ENCODE measurements around the gene INSYN1.

Gene INSYN1

DNA sequence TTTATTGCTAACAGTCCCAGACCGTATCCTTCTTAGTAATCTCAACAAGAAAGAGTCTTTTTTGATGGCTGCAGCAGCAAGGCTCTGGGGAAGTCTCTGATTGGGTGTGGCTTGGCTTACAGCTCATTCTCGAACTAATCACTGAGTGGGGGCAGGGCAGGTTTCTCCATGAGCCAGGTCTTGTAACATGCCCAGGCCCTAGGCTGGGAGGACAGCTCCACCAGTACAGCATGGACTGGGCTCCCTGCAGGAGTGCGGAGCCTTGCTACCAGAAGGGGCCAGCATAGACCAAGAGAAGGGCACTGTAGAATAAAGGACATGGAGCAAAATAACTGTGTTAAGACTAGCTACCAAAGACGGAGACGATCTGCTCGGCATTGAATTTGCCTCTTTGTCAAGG, 61.8 kb downstream of the INSYN1 start:
- no peak for DNase-seq (ENCODE audit: low read depth in 1 of 2, low spot score in 1 of 2)

DNA sequence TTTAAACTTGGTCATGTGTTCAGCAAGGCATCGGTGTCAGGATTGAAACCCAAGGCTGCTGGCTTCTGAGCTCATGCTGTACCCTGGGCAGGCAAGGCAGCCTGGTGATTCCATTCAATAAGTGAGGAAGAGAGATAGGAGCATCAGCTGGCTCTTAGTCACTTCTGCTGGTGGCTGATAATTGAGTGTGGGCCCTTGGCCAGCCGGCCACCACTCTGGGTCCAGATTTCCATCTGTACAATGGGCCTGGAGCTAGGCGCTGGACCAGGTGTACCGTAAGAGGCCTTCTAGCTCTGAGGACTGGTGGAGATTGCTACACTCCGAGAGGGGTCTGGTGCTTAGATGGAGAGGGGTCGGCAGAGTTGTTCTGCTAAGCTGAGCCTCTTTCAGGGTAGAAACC, 64.7 kb downstream of the INSYN1 start:
- DNase-seq (ENCODE audit: low read depth in 1 of 2, low spot score in 1 of 2): no peak

DNA sequence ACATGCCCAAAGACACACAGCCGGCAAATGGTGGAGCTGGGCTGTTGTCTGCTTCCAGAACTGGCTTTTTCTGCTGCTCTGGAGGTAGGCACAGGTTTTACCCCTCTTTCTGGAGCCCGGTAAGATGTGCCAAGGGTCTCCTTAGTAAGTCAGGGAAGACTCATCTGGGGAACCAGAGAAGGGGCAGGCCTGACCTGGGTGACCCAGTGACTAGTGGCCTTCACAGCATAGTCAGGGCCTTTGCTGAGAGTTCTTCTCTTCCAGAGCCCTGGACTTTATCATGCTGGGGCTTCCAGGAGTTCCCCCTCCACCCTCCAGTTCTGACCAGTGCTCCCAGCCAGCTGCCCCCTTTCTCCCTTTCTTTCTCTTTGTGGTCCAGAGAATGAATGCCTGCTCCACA, 65.8 kb downstream of the INSYN1 start:
- no peak for DNase-seq (ENCODE audit: low read depth in 1 of 2, low spot score in 1 of 2)

DNA sequence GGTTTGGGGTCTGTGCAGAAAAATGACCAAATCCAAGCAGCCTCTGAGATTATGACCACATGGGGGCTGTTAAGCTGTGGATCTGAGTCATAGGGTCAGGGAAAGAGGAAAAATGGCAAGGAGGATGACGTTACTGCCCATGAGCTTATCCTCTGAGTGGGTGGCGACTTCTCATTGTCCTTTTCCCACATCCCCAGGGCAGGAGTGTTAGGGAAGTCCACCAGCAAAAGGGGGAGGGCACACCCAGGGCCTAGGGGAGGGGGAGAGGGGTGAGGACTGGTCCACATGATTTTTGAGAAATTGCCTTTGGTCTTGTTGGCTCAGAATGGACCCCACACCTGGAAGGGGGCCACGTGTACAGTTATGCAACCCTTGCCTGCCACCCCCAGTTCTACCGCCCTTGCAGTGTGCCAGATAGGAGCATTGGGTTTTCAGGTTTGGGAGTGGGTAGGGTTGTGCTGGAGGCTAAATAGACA, 66.3 kb downstream of the INSYN1 start:
- DNase-seq (ENCODE audit: low read depth in 1 of 2, low spot score in 1 of 2): no peak

DNA sequence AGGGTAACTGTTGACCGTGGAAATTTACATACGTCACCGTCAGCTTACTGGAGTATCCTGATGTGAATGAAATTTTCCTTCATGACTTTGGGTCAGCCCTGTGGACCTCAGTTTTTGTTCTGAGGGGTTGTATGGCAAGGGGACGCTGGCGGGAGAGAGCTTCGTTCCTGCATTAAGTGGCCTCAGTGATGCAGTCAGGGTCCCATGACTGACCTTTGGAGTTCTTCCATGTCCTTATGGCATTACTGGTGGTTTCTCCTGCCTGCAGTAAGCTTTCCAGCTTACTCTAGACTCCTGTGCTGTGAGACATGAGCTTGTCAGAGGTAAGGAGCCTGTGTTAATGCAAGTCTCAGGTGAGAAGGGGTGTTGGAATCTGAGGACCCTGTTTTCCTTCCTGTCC, 67.2 kb downstream of the INSYN1 start:
- no peak for DNase-seq (ENCODE audit: low read depth in 1 of 2, low spot score in 1 of 2)

All from stimulated activated CD4-positive, alpha-beta T cell treated with anti-CD3 and anti-CD28 coated beads, Interleukin-15, amount 100 ng/mL, for 1 hour (primary cell).